Ishikawa (cell line): ENCODE results near the gene SKIDA1.

Experiments used
- CEBPB ChIP-seq: IDR thresholded peaks from 2 replicates; pipeline ENCODE4 v1.6.1; 2012
- TCF12 ChIP-seq: IDR thresholded peaks from 2 replicates; pipeline ENCODE4 v1.6.1; 2012; ENCODE audit warnings: low read depth
- ZBTB7A ChIP-seq: IDR thresholded peaks from 2 replicates; pipeline ENCODE4 v1.6.1; 2012; ENCODE audit warnings: low read depth

DNA sequence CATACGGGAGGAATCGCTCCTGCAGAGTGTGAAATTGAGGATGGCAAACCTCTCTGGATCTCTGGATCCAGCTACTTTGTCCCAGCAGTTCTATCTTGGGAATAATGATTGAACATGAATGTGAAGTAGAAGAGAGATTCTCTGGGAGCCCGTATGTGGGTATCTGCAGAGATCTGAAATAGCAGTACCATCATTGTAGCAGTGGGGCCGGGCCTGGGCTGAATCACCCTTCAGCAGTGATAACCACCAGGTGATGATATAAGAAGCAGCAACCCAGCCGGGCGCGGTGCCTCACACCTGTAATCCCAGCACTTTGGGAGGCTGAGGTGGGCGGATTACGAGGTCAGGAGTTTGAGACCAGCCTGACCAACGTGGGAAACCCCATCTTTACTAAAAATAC lies 51.9 kb downstream of the SKIDA1 start:
- TF ChIP-seq ZBTB7A: no peak
- no peak for TF ChIP-seq TCF12
- TF ChIP-seq CEBPB: no peak
